Measurements from ENCODE around the gene CD72.

GRCh38 chr9:35666549-35666948, 48.3 kb upstream of the CD72 start:
- TF ChIP-seq POLR2A (IDR thresholded peaks at IDR 0.05) = no peak
- no peak for TF ChIP-seq CTCF (IDR thresholded peaks at IDR 0.05)
